ENCODE data around the gene KMT2C. TPM values are rescaled to one million over a fixed set of nuclear protein-coding genes. Genes with fewer than 3 reads are reported as not detected.

KMT2C gene
- total and polyA plus RNA-seq, 10 of the 15 experiments (the other 5 are each of a cell fraction or from before 2014, with no cell fraction given), result 3.3 to 45.2 (median 19.2) TPM

DNA sequence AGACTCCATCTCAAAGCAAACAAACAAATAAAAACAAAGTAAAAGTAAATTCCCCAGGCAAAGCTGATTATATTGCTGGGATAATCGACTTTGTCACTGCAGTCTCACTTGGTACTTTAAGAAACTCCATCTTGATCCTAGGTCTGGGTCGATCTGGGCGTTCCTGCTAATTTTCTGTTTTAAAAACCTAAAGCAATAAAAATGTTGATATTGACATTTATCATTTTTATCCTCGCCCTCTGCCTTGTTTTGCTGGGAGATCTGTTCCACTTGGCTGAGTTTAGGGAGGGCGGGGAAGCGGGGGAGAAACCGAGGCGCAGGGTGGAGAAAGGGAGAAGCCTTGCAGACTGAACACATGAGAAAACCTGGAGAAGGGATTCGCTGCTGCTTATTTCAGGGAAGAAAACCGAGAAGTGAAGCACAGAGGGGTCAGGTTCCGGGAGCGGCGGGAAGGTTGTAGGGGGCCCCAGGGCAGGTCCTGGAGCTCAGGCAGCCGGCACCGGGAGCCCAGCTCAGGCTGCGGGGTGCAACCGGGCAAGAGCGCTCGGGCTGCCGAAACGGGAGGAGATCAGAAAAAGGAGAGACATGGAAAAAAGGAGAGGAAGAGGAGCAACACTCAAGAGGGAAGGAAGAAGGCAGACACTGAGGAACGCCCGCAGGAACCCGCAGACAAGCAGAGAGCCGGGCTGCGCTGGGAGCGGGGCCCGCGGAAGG lies 27.3 kb upstream of the KMT2C start:
- Histone ChIP-seq H2AFZ (ENCODE audit: control insufficient read depth, low read depth, low read length) (peak overlapping the region; percentile 93), H3K36me3 (ENCODE audit: control insufficient read depth in 2 of 2, insufficient read depth in 2 of 2, low read length in 1 of 2) (no peaks in the 10 kb centered on the region), H3K27me3 (replicated peaks in 1 of 2; ENCODE audit: control insufficient read depth in 2 of 2, insufficient read depth in 2 of 2, low read length in 1 of 2) (no peaks in the 10 kb centered on the region), H3K4me2 (ENCODE audit: control insufficient read depth, insufficient read depth) (peak overlapping the region; percentile 71), H3K27ac (ENCODE audit: control insufficient read depth, insufficient read depth) (peak overlapping the region; percentile 61), H3K9me3 (replicated peaks; ENCODE audit: control insufficient read depth, insufficient read depth, low read length) (no peaks in the 10 kb centered on the region), H3K9ac (ENCODE audit: control insufficient read depth, insufficient read depth, low read length) (peak overlapping the region; percentile 80), H3K79me2 (ENCODE audit: control insufficient read depth, insufficient read depth, low read length) (peaks cover 10% of the 10 kb centered on the region), H3K4me3 (peak overlapping the region; percentile 89), H3K4me1 (ENCODE audit: control insufficient read depth, insufficient read depth, low read length) (no peaks in the 10 kb centered on the region; the same call in 1 of the 2 replicates), H4K20me1 (ENCODE audit: control insufficient read depth, insufficient read depth) (no peaks in the 10 kb centered on the region)
- ChIA-PET CTCF (interaction anchor here (0.7 to 1.5 kb wide), 3 partner anchors 121 to 703 kb away, joined by 3 to 5 read pairs (median 5); no protein-coding TSS in a partner anchor), POLR2A (interaction anchor here (0.6 to 2.2 kb wide), 3 partner anchors 128 to 551 kb away, joined by 3 to 7 read pairs (median 5); no protein-coding TSS in a partner anchor), RAD21 (ENCODE audit: unreplicated experiment) (interaction anchor here (0.9 to 3.1 kb wide), 5 partner anchors 29 to 243 kb away, joined by 3 to 16 read pairs (median 7); no protein-coding TSS in a partner anchor), SMC1A (ENCODE audit: uncharacterized antibody, unreplicated experiment) (interaction anchor here (0.6 to 2.4 kb wide), 5 partner anchors 28 to 216 kb away, joined by 3 to 7 read pairs (median 4); no protein-coding TSS in a partner anchor)
- DNase-seq (ENCODE audit: low read depth, low spot score), result no peak
- intact Hi-C loops (cut with micrococcal nuclease; ENCODE audit: unreplicated experiment), result loop anchor here (2.0 to 10.0 kb wide), 3 partner anchors 26 to 214 kb away; partner anchors contain the start of genes KMT2C and XRCC2
- WGBS (ENCODE audit: insufficient coverage, insufficient replicate concordance, low lambda C conversion rate, missing lambda C conversion rate), result 5% methylated on average over 28 of the region's 29 CpGs
- TSS peak; percentile 83 for BruUV-seq (replicated peaks)
- no peak for FAIRE-seq
- in situ Hi-C loops (cut with MboI), result no loop called here
- peak; percentile 12 for ATAC-seq
- no peak for TF ChIP-seq NFIC (IDR thresholded peaks at IDR 0.05; ENCODE audit: low read depth, low read length)
- TF ChIP-seq ZNF274 (IDR thresholded peaks at IDR 0.05; ENCODE audit: insufficient read depth, insufficient read length), result no peak
- TF ChIP-seq ZNF207 (IDR thresholded peaks at IDR 0.05; ENCODE audit: borderline replicate concordance), result no peak
- no peak for TF ChIP-seq SRF (IDR thresholded peaks at IDR 0.05; ENCODE audit: low read depth in 2 of 2, low read length in 2 of 2)
- TF ChIP-seq TCF12 (IDR thresholded peaks at IDR 0.05; ENCODE audit: low read depth, low read length), result no peak
- no peak for TF ChIP-seq MEF2A (IDR thresholded peaks at IDR 0.05; ENCODE audit: insufficient read depth, low read depth, low read length)
- no peak for TF ChIP-seq FOXM1 (IDR thresholded peaks at IDR 0.05; ENCODE audit: low read depth, low read length)
- TF ChIP-seq, protein P1, sequence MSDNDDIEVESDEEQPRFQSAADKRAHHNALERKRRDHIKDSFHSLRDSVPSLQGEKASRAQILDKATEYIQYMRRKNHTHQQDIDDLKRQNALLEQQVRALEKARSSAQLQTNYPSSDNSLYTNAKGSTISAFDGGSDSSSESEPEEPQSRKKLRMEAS (IDR thresholded peaks at IDR 0.05; ENCODE audit: low read depth, low read length), result no peak
- TF ChIP-seq, protein P2, sequence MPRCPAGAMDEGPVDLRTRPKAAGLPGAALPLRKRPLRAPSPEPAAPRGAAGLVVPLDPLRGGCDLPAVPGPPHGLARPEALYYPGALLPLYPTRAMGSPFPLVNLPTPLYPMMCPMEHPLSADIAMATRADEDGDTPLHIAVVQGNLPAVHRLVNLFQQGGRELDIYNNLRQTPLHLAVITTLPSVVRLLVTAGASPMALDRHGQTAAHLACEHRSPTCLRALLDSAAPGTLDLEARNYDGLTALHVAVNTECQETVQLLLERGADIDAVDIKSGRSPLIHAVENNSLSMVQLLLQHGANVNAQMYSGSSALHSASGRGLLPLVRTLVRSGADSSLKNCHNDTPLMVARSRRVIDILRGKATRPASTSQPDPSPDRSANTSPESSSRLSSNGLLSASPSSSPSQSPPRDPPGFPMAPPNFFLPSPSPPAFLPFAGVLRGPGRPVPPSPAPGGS (IDR thresholded peaks at IDR 0.05; ENCODE audit: borderline replicate concordance, insufficient read depth, low read depth, low read length, poor library complexity, severe bottlenecking), result no peak
- TF ChIP-seq NFYB (IDR thresholded peaks at IDR 0.05; ENCODE audit: insufficient read depth, low read depth, low read length), result no peak
- TF ChIP-seq KAT2A (conservative IDR thresholded peaks at IDR 0.05; ENCODE audit: control insufficient read depth, low read depth, low read length), result no peak
- TF ChIP-seq CHD4 (IDR thresholded peaks at IDR 0.05), result no peak
- peak; percentile 42; the same call in 1 of the 2 replicates for TF ChIP-seq RUNX3 (IDR thresholded peaks at IDR 0.05; ENCODE audit: low read length)
- no peak for TF ChIP-seq EZH2 (IDR thresholded peaks at IDR 0.05; ENCODE audit: borderline replicate concordance, control insufficient read depth, low read depth, low read length)
- TF ChIP-seq MYC (IDR thresholded peaks at IDR 0.05; ENCODE audit: insufficient read depth, insufficient read length, insufficient replicate concordance, low read length, severe bottlenecking), result no peak
- TF ChIP-seq PML (IDR thresholded peaks at IDR 0.05; ENCODE audit: low read length), result no peak
- TF ChIP-seq HDGF (IDR thresholded peaks at IDR 0.05), result no peak
- no peak for TF ChIP-seq HDAC6 (IDR thresholded peaks at IDR 0.05; ENCODE audit: unreplicated experiment)
- TF ChIP-seq POU2F2 (IDR thresholded peaks at IDR 0.05; ENCODE audit: borderline replicate concordance, low read depth, low read length), result no peak
- TF ChIP-seq RAD51 (IDR thresholded peaks at IDR 0.05), result no peak
- TF ChIP-seq TCF3 (IDR thresholded peaks at IDR 0.05; ENCODE audit: borderline replicate concordance, insufficient read depth, low read depth, low read length), result no peak
- peak; percentile 76 for TF ChIP-seq PAX5 (IDR thresholded peaks at IDR 0.05; ENCODE audit: borderline replicate concordance, low read depth, low read length)
- no peak for TF ChIP-seq SIN3A (IDR thresholded peaks at IDR 0.05; ENCODE audit: low read depth, low read length)
- TF ChIP-seq TBL1XR1 (IDR thresholded peaks at IDR 0.05; ENCODE audit: low read depth, low read length), result no peak

All from GM12878 (cell line).